SK-N-SH (cell line): ENCODE measurements around the gene YTHDF1.

Experiments
- GABPA ChIP-seq: IDR thresholded peaks from 2 replicates; pipeline ENCODE4 v1.4.0; 2012; ENCODE audit warnings: low read depth, mild to moderate bottlenecking
- MAX ChIP-seq: IDR thresholded peaks from 2 replicates; pipeline ENCODE4 v1.4.0; 2012; ENCODE audit warnings: low read depth
- TF ChIP-seq, protein P1 (sequence below): fragments of 200-600 bp; sonication (generic); IDR thresholded peaks from 2 replicates; pipeline ENCODE4 v1.6.1; 2017; ENCODE audit warnings: antibody characterized with exemption, mild to moderate bottlenecking, moderate library complexity

DNA sequence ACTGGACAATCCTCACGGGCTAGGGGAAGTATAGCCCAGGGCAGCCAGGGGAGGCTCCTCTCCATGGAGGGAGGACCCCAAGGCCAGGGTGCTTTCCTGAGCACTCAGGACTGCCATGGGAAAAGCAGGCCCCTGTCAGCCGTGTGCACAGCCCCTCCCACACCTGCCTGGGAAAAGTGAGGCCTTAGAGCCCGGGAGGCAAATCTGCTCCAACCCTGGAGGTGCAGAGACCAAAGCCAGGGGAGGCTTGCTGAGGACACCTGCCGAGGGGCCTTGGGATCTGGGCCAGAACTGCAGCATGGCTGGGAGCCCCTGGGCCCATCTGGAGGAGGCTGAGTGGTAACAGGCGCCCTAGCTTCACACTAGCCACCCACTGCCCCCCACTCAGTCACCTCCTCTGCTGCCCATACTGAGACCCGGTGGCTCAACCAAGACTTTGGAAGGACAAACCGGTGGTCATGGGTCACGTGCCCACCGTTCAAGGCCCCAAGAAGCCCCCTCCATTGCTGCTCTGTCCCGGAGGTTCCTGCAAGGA is 55.2 kb downstream of the YTHDF1 start:
- TF ChIP-seq, protein P1, sequence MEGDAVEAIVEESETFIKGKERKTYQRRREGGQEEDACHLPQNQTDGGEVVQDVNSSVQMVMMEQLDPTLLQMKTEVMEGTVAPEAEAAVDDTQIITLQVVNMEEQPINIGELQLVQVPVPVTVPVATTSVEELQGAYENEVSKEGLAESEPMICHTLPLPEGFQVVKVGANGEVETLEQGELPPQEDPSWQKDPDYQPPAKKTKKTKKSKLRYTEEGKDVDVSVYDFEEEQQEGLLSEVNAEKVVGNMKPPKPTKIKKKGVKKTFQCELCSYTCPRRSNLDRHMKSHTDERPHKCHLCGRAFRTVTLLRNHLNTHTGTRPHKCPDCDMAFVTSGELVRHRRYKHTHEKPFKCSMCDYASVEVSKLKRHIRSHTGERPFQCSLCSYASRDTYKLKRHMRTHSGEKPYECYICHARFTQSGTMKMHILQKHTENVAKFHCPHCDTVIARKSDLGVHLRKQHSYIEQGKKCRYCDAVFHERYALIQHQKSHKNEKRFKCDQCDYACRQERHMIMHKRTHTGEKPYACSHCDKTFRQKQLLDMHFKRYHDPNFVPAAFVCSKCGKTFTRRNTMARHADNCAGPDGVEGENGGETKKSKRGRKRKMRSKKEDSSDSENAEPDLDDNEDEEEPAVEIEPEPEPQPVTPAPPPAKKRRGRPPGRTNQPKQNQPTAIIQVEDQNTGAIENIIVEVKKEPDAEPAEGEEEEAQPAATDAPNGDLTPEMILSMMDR = no peak
- TF ChIP-seq GABPA (no peak), MAX (no peak)
